Occipital lobe (tissue), 2 donors: ENCODE measurements around the gene MARK1. TPM values are rescaled to one million over a fixed set of nuclear protein-coding genes. Genes with fewer than 3 reads are reported as not detected.

Experiments
- DNase-seq: peaks from one replicate; lab custom pipeline; 2025; lab: John Stamatoyannopoulos, UW
- total RNA-seq: library from RNA; depleted of rRNA; stranded (reverse); fragments of >200 nt; gene quantifications from one replicate; pipeline ENCODE4 v1.2.3, GENCODE V29; 2014

MARK1 gene
- total RNA-seq, 1 donor from 2014 or later = 77.7 TPM

- DNase-seq = peak; percentile 19
These were observed 954 bp downstream of the MARK1 start for GRCh38 chr1:220528679-220529501.

- DNase-seq = no peak
These were observed 1.6 kb downstream of the MARK1 start for GRCh38 chr1:220529521-220530020.

- DNase-seq = no peak
These were observed 5.7 kb downstream of the MARK1 start for GRCh38 chr1:220533504-220534109.

DNA sequence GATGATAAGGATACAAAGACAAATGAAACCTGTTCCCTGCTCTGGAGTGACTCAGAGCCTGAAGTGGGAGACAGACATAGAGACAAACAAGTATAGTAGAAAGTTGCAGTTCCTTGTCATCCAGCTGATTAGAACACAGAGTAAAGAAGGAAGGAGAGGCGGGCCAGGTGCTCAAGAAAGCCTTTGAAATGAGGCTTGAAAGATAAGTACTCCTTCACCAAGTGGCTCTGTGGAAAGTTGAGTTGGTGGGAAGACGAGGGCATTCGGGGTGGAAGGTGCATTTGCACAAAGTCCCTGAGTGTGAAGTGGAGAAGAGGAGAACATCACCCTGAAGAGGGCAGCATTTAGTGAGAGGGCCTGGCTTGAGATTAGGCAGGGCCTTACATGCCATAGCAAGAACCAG, 17.0 kb downstream of the MARK1 start:
- no peak for DNase-seq

DNA sequence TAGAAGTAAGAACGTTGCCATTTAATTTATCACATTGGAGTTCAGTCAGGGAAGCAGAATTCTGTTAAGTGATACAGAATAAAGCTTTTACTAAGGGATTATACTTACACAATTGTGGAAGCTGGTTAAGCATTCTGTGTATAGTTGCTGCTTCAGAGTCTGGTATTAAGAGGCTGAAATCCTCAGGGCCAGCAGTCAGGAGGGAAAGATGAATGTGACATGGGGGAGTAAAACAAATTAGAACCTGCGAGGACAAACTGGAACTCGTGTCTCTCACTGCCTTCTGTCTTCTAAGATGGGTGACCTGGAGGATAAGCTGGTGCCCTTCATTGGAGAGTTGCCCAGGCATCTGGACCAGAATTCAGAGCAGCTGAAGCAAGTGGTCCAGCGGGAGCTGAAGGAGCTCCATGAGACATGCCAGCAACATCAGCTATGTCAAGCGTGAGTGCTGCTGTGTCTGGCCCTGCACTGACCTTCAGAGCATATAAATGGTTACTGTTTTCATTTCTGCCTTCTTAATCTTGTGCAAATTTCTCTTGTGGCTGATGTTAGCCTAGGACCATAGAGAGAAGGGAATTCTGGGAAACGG, 23.0 kb downstream of the MARK1 start:
- no peak for DNase-seq

DNA sequence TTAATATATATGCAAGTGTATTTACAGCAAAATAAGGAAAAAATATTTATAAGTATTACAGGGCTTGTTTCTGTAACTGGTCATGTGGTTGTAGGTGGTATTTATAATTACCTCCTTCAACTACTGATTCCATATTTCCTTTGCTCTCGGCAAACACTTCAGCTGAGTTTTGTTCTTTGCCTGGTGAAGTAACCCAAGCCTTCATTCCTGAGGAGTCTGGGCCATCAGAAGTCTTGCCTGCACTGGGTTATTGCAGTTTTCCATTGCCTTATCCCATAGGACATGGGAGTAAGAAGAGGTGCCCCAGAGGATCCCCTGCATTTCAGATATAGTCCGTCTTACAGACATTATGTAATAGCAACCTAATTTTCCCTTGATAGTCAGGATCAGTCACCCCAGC, 23.8 kb downstream of the MARK1 start:
- DNase-seq = no peak

DNA sequence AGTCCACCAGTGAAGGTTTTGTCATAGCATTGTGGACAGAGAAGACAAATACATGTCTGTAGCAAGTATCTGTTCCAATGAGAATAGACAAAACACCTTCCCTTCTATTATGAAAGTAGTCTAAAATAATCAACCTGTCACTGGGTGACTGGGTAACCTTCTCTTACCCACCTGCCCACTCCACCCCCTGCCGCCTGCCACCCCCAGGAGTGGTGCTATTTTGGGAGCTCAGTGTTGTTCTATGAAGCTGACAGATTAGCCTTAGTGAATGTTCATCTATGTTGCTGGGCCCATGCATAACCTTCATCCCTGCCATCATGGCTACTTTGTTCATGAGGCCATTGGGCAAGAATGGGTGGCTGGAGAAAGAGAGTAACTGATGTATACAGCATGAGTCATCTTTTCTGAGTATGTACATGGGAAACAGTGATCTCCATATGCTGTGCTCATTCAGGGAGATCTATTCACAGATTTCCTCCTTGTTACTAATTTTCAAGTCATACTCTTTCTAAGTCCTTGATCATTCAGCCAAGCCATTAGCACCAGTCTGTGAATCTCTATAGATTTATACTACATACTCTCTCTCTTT, 24.8 kb downstream of the MARK1 start:
- DNase-seq = no peak

DNA sequence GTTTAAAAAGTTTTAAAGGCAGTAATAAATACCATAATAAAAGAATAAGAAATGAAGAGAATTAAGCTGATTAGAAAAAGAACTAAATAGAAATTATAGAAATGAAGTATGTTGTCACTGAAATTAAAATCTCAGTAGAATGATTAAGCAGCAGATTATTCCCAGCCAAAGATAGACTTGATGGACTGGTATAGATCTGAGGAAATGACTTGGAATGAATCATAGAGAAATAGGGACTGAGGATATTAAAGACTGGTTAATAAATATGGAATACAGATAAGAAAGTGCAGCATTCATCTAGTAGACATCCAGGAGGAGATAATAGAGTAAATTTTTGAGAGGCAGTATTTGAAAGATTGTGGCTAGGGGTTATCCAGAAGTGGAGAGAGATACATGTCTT, 28.7 kb downstream of the MARK1 start:
- no peak for DNase-seq

GRCh38 chr1:220563564-220563963, 35.6 kb downstream of the MARK1 start:
- no peak for DNase-seq

GRCh38 chr1:220564216-220564615, 36.3 kb downstream of the MARK1 start:
- DNase-seq = no peak

DNA sequence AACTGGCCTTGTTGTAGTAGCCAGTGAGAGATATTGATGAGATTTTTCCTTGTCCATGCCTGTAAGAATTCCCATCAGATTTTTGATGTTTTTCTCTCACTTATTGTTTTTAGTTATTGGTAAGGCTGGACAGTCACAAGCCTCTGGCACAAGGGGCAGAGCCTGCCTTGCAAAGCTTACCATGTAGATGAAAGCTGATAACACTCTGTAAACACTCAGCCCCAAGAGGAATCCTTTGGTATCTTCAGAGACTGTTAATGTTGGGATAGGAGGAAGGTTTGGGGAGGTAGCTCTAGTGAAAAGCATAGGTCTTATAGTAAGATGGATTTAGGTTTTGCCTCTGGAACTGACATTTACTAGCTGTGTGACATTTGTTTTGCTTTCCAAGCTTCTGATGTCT, 37.7 kb downstream of the MARK1 start:
- no peak for DNase-seq

DNA sequence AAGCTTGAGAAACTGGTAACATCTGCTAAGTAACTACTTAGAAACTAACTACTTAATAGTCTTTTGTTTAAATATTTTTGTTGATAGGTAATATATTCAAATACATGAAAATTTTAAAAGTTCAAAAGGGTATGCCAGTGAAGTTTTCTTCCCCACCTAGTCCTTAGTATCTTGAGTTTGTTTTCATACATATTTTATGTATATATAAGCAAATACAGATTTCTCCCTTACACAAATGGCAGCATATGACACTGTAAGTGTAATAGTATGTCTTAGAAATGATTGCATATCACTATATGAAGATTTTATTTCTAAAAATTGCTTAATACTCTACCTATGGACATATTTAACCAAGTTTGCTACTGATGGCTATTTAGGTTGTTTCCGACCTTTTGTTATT, 38.9 kb downstream of the MARK1 start:
- no peak for DNase-seq

DNA sequence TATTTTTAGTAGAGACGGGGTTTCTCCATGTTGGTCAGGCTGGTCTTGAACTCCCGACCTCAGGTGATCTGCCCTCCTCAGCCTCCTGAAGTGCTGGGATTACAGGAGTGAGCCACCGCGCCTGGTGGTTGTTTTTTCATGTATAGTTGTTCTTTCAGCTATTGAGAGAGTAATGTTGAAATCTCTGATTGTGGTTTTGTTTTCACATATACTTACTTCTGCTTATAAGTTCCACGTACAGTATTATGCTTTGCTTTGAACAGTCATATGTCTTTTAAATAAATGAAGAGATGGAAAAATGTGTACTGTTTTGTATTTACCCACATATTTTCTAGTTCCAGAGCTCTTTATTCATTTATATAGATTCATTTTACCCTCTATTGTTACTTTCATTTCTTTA, 44.5 kb downstream of the MARK1 start:
- no peak for DNase-seq

GRCh38 chr1:220573836-220574235, 45.9 kb downstream of the MARK1 start:
- DNase-seq = no peak

DNA sequence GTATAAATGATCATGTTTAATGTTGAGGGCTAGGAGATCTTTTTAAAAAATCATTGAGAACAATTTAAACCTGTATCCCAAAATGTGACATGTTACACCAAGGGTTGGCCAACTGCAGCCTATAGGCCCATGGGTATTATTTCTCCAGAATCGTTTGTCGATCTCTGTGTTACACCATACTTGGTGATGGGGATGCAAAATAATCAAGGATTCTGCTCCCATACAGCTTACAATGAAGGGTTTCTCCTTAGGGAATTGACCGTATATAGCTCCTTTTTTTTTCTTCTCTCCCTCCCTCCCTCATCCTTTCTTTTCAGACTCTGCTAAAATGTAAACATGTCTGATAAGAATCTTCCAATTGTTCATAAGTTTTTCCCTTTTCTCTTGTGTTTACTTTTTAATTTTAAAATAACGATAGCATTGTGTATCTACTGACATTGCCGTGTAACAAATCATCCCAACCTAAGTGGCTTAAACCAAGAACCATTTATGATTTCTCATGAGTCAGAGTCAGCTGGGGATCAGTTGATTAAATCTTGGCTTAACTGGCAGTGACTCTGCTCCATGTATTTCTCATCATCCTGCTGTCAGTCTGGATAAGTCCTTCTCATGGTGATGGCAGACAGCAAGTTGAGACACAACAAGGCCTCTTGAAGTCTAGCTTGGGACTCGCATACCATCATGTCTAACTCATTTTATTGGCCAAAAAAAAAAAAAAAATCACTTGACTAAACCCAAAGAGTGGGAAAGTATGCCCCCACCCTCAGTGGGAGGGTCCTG, 48.0 kb downstream of the MARK1 start:
- DNase-seq = no peak

- DNase-seq = no peak
These were observed 50.0 kb downstream of the MARK1 start for GRCh38 chr1:220577926-220578325.

- no peak for DNase-seq
These were observed 51.4 kb downstream of the MARK1 start for GRCh38 chr1:220579317-220579716.

DNA sequence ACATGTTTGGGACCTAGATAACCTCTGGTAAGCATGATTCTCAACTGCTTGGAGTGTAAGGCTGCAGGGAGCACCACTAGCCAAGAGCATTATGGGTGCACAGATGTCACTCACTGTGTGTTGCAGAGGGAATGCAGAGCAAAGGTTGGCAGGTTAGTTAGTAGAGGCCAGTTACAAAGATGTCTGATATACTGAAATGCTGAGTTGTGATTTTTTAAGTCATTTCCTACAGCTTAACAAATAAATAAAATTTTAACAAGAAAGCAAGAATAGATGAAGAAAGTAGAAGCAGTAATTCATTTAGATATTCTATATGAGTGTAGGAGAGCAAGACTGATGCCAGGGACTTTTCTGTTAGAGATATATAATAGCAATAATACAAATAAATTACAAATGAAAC, 64.8 kb downstream of the MARK1 start:
- DNase-seq = no peak

GRCh38 chr1:220594356-220594755, 66.4 kb downstream of the MARK1 start:
- no peak for DNase-seq

- DNase-seq = no peak
These were observed 67.2 kb downstream of the MARK1 start for GRCh38 chr1:220595179-220595578.

GRCh38 chr1:220604926-220605325, 77.0 kb downstream of the MARK1 start:
- DNase-seq = no peak
